Measurements from ENCODE around the gene CHML. TPM values are rescaled to one million over a fixed set of nuclear protein-coding genes. Genes with fewer than 3 reads are reported as not detected.

The CHML gene
- total RNA-seq, 2 donors from 2014 or later = 4.7 to 7.9 TPM

DNA sequence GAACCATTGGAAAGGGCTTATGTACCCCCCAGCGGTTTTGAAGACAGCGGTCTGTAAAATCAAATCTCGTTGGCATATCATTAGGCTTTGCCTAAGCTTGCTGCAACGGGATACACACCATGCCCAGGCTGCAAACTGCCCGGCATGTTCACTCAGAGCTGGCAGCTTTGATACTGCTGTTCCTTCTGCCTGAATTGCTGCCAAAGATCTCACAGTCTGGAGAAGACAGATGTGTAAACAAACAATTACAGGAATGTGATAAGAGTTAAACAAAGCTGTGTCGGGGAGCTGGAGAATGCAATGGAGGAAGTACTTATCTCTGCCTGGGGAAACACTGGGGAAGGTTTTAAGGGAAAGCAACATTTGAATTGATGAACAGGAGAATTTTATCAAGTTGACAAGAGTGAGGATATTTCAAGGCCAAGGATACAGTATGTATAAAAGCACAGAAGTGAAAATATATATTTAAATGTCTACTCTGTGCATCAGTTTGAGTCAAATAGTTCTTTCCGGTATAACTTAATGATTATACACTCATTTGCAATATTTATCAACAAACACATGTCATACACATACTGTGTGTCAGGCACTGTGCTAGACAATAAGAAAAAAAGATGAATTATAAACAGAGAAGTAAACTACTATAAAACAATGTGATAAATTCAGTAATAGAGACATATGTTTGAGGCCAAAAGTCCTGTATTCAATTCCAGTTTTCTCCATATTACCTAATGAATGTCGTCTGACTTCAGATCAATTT, 29.9 kb downstream of the CHML start:
- no peaks in the 10 kb centered on the region for H3K27me3 Mint-ChIP-seq
- H3K4me1 Mint-ChIP-seq = no peaks in the 10 kb centered on the region
- DNase-seq = no peak
- H3K27ac Mint-ChIP-seq = no peak overlapping the region
- H3K36me3 Mint-ChIP-seq (ENCODE audit: low read depth) = peaks cover 3% of the 10 kb centered on the region
- no peaks in the 10 kb centered on the region for H3K9me3 ChIP-seq (ENCODE audit: control insufficient read depth, low read length, poor library complexity, severe bottlenecking)
- no peak overlapping the region for H3K4me3 Mint-ChIP-seq
- ATAC-seq = no peak

- ATAC-seq (no peak), DNase-seq (no peak)
- H3K36me3 Mint-ChIP-seq (ENCODE audit: low read depth) = peaks cover 5% of the 10 kb centered on the region
- H3K27ac Mint-ChIP-seq = no peak overlapping the region
- no peak overlapping the region for H3K4me3 Mint-ChIP-seq
- no peaks in the 10 kb centered on the region for H3K9me3 ChIP-seq (ENCODE audit: control insufficient read depth, low read length, poor library complexity, severe bottlenecking)
- H3K4me1 Mint-ChIP-seq = peaks cover 3% of the 10 kb centered on the region
- peaks cover 4% of the 10 kb centered on the region for H3K27me3 Mint-ChIP-seq
Observed at GRCh38 chr1:241608379-241609033, 31.7 kb downstream of the CHML start.

- no peaks in the 10 kb centered on the region for H3K9me3 ChIP-seq (ENCODE audit: control insufficient read depth, low read length, poor library complexity, severe bottlenecking)
- no peak overlapping the region for H3K4me3 Mint-ChIP-seq
- DNase-seq = no peak
- peaks cover 11% of the 10 kb centered on the region for H3K4me1 Mint-ChIP-seq
- H3K36me3 Mint-ChIP-seq (ENCODE audit: low read depth) = peaks cover 15% of the 10 kb centered on the region
- ATAC-seq = no peak
- H3K27ac Mint-ChIP-seq = no peak overlapping the region
- peaks cover 4% of the 10 kb centered on the region for H3K27me3 Mint-ChIP-seq
Observed at GRCh38 chr1:241607497-241607896, 32.7 kb downstream of the CHML start.

DNA sequence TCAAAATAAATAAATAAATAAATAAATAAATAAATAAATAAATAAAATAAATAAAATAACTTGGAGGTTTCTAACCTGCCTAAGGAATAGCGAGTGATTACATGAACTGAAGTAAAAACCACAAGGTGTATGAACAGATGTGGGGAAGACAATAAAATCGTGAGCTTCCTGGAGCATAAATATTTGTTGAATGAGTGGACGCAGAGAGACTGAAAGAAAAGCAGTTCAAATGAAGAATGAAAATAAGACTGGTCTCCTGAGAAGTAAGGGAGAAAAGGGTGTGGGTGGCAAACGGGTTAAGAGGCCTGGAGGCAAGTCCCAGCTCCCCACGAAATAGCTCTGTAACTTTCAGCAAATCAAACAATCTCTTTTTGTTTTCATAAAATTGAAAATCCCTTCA, 33.6 kb downstream of the CHML start:
- ATAC-seq (no peak), DNase-seq (no peak)
- Mint-ChIP-seq H3K4me3 (no peak overlapping the region), H3K4me1 (peaks cover 11% of the 10 kb centered on the region), H3K27me3 (peaks cover 4% of the 10 kb centered on the region), H3K36me3 (ENCODE audit: low read depth) (peaks cover 23% of the 10 kb centered on the region), H3K27ac (no peak overlapping the region)
- H3K9me3 ChIP-seq (ENCODE audit: control insufficient read depth, low read length, poor library complexity, severe bottlenecking) = no peaks in the 10 kb centered on the region

DNA sequence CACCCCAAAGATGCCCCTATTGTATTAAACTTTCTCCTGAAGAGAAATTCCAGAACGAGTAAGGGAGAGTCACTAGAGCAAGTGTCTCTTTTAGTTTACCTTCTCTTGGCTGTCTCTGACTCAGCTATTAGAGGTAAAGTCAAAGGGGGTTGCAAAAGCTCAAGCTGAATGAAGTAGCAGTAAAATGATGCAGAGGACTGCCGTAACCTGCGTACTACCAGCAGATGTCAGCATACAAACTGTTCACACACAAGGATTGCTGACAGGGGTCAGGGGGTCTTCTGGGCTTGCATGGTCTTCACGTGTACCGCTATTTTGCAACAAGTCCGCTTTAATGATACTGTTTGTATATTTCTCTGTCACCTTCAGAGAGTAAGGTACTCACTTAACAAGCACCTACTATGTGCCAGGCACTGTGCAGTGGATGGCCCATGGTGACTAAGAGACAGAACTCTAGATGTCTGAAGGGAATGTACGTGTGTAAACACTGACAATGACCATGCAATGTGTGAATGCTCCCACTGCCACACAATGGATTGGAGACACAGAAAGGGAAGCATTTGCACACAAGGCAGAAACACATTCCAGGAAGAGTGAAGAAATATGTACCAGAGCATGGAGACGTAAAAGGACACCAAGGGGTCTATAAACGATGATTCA, 34.9 kb downstream of the CHML start:
- DNase-seq (no peak), ATAC-seq (no peak)
- Mint-ChIP-seq H3K4me3 (no peak overlapping the region), H3K36me3 (ENCODE audit: low read depth) (peaks cover 27% of the 10 kb centered on the region), H3K27me3 (peaks cover 4% of the 10 kb centered on the region), H3K4me1 (peaks cover 11% of the 10 kb centered on the region), H3K27ac (no peak overlapping the region)
- H3K9me3 ChIP-seq (ENCODE audit: control insufficient read depth, low read length, poor library complexity, severe bottlenecking) = no peaks in the 10 kb centered on the region

DNA sequence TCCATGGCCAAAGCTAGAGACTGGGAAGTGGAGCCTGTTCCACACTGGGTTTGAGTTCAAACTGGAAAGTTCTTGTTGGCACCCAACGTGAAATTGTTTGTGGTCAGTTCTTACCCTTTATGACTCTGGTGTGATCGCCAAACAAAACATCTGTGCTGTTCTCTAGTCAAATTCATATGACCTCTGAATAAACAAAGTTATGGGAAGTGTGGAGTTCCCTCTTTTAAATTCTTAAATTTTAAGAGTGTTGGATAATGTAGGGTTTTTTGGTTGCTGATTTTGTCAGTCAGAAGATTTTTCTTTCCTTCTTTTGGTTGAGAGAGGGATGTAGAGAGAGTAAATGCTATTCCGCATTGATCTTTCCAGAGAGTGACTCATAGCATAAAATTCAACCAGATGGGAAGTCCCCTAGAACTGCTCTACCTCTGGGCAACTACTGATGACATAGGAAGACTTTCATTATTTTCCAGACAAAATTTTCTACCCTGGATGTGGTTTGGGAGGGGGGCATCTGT, 36.4 kb downstream of the CHML start:
- ATAC-seq (no peak), DNase-seq (no peak)
- Mint-ChIP-seq H3K27me3 (peaks cover 4% of the 10 kb centered on the region), H3K4me3 (no peak overlapping the region), H3K4me1 (peaks cover 11% of the 10 kb centered on the region), H3K36me3 (ENCODE audit: low read depth) (peaks cover 27% of the 10 kb centered on the region), H3K27ac (no peak overlapping the region)
- no peaks in the 10 kb centered on the region for H3K9me3 ChIP-seq (ENCODE audit: control insufficient read depth, low read length, poor library complexity, severe bottlenecking)

GRCh38 chr1:241600496-241600901, 39.7 kb downstream of the CHML start:
- H3K36me3 Mint-ChIP-seq (ENCODE audit: low read depth) = peaks cover 26% of the 10 kb centered on the region
- H3K4me1 Mint-ChIP-seq = peaks cover 11% of the 10 kb centered on the region
- no peak overlapping the region for H3K4me3 Mint-ChIP-seq
- no peak overlapping the region for H3K27ac Mint-ChIP-seq
- peaks cover 4% of the 10 kb centered on the region for H3K27me3 Mint-ChIP-seq
- DNase-seq (no peak), ATAC-seq (no peak)
- no peaks in the 10 kb centered on the region for H3K9me3 ChIP-seq (ENCODE audit: control insufficient read depth, low read length, poor library complexity, severe bottlenecking)

DNA sequence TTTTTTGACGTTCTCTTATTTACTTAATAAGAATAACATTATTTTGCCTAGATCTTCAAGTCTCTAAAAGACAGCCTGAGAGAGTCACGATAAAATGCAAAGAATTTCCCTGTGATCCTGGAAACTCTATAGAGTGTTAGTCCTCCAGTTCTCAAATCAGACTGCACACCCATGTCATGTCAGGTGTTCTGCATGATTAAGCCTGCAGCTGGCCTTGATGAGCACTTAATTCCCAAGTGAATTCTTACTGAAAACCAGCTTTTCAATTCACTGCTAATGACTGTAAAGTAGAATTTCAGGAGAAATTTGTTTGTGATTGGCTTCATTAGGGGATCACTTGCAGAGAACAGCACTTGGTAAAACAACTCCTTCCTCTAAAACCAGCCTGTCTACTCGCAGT, 41.9 kb downstream of the CHML start:
- H3K27ac Mint-ChIP-seq = no peak overlapping the region
- no peaks in the 10 kb centered on the region for H3K9me3 ChIP-seq (ENCODE audit: control insufficient read depth, low read length, poor library complexity, severe bottlenecking)
- no peaks in the 10 kb centered on the region for H3K27me3 Mint-ChIP-seq
- H3K4me1 Mint-ChIP-seq = peaks cover 6% of the 10 kb centered on the region
- no peak for ATAC-seq
- no peak for DNase-seq
- peaks cover 21% of the 10 kb centered on the region for H3K36me3 Mint-ChIP-seq (ENCODE audit: low read depth)
- H3K4me3 Mint-ChIP-seq = no peak overlapping the region

- ATAC-seq = no peak
- Mint-ChIP-seq H3K4me3 (no peak overlapping the region), H3K36me3 (ENCODE audit: low read depth) (peaks cover 6% of the 10 kb centered on the region), H3K27me3 (no peaks in the 10 kb centered on the region), H3K27ac (peak overlapping the region; percentile 3), H3K4me1 (peaks cover 2% of the 10 kb centered on the region)
- no peak for DNase-seq
- no peaks in the 10 kb centered on the region for H3K9me3 ChIP-seq (ENCODE audit: control insufficient read depth, low read length, poor library complexity, severe bottlenecking)
Observed at GRCh38 chr1:241596633-241597032, 43.5 kb downstream of the CHML start.

GRCh38 chr1:241593186-241593585, 47.0 kb downstream of the CHML start:
- DNase-seq (no peak), ATAC-seq (no peak)
- Mint-ChIP-seq H3K36me3 (ENCODE audit: low read depth) (peaks cover 2% of the 10 kb centered on the region), H3K4me1 (peaks cover 2% of the 10 kb centered on the region), H3K27me3 (no peaks in the 10 kb centered on the region), H3K27ac (no peak overlapping the region), H3K4me3 (no peak overlapping the region)
- H3K9me3 ChIP-seq (ENCODE audit: control insufficient read depth, low read length, poor library complexity, severe bottlenecking) = no peaks in the 10 kb centered on the region

GRCh38 chr1:241592273-241592958, 47.8 kb downstream of the CHML start:
- H3K4me1 Mint-ChIP-seq = peaks cover 2% of the 10 kb centered on the region
- H3K27me3 Mint-ChIP-seq = no peaks in the 10 kb centered on the region
- DNase-seq = no peak
- no peak for ATAC-seq
- no peak overlapping the region for H3K4me3 Mint-ChIP-seq
- peaks cover 2% of the 10 kb centered on the region for H3K36me3 Mint-ChIP-seq (ENCODE audit: low read depth)
- H3K27ac Mint-ChIP-seq = no peak overlapping the region
- H3K9me3 ChIP-seq (ENCODE audit: control insufficient read depth, low read length, poor library complexity, severe bottlenecking) = no peaks in the 10 kb centered on the region

DNA sequence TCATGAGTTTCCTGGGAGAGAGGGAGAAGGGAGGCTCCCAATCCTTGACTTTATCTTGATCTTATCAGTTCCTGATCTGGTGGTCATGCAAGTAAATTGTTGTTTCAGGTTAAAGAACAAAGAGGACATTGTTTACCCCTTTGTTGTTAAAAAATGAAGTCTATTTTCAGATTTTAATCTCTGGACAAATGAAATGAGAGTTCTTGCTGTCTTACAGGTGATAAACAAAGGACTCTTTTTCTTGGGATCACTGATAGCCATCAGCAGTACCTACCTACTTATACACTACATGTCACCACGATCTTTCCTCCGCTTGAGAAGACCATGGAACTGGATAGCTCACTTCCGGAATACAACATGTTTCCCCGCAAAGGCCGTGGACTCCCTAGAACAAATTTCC, 48.4 kb downstream of the CHML start:
- H3K27me3 Mint-ChIP-seq = no peaks in the 10 kb centered on the region
- H3K4me1 Mint-ChIP-seq = peaks cover 2% of the 10 kb centered on the region
- DNase-seq (no peak), ATAC-seq (no peak)
- no peak overlapping the region for H3K4me3 Mint-ChIP-seq
- peaks cover 2% of the 10 kb centered on the region for H3K36me3 Mint-ChIP-seq (ENCODE audit: low read depth)
- peak overlapping the region; percentile 32 for H3K27ac Mint-ChIP-seq
- H3K9me3 ChIP-seq (ENCODE audit: control insufficient read depth, low read length, poor library complexity, severe bottlenecking) = no peaks in the 10 kb centered on the region

GRCh38 chr1:241591317-241591716, 48.9 kb downstream of the CHML start:
- no peaks in the 10 kb centered on the region for H3K9me3 ChIP-seq (ENCODE audit: control insufficient read depth, low read length, poor library complexity, severe bottlenecking)
- Mint-ChIP-seq H3K36me3 (ENCODE audit: low read depth) (peaks cover 4% of the 10 kb centered on the region), H3K27ac (peak overlapping the region; percentile 32), H3K27me3 (no peaks in the 10 kb centered on the region), H3K4me1 (peaks cover 2% of the 10 kb centered on the region), H3K4me3 (no peak overlapping the region)
- DNase-seq (no peak), ATAC-seq (no peak)

All from T-helper 17 cell (primary cell).